GM21825 (cell line): Measurements from ENCODE around the gene DOCK2.
"Not testable (repeated sequence)": the region's sequence is repeated elsewhere in the genome, so short reads cannot be mapped to it uniquely, and the experiment has no call there.

ENCODE experiments used
- ATAC-seq: cut with Tn5 transposase; IDR thresholded peaks from one replicate; pipeline ENCODE4 v1.9.1; 2021; ENCODE audit warnings: mild to moderate bottlenecking, moderate library complexity; ENCODE audit not compliant: unreplicated experiment

Gene DOCK2

GRCh38 chr5:169922474-169922873 lies 285.4 kb downstream of the DOCK2 start:
- ATAC-seq = no peak

GRCh38 chr5:169923988-169924387 lies 286.9 kb downstream of the DOCK2 start:
- peak; percentile 64 for ATAC-seq

- ATAC-seq = no peak
These were observed 296.1 kb downstream of the DOCK2 start for GRCh38 chr5:169933127-169933526.

DNA sequence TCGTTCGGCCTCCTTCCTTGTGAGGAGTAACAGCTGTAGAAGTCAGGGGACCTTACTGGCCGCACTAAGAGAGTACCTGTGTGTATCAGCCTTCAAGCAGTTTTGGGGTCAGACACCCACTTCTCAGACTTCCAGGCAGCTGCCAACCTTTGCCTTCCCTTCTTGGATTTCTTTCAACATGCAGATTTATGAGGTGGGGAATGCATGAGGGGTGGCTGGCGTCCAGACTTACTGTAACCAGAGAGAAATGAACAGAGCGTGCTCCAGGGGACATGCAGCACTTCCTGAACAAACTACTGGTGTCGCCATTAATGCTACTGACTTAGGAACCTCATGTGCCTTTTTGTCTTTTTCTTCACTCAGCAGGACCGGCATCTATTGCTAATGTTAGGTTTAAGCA lies 296.5 kb downstream of the DOCK2 start:
- no peak for ATAC-seq

- ATAC-seq = no peak
These were observed 297.9 kb downstream of the DOCK2 start for GRCh38 chr5:169934990-169935389.

DNA sequence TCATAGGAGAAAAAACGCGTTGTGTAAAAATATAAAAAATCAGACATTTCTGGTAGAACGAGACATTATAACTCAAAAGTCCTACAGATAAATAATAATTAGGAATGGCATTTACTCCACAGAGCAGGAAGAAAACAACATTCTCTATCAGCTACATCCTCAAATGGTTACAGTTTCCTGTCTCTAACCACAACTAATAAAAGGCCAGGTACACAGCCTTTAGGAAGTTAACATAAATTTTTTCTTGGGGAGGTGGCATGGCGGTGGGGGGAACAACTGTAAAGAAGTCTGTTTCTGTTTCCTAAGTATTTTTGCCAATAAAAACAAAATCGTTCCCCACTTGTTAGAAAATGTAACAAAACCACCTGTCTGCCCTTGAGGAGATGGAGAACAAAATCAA lies 298.7 kb downstream of the DOCK2 start:
- ATAC-seq = no peak

GRCh38 chr5:169938439-169938838 lies 301.4 kb downstream of the DOCK2 start:
- ATAC-seq = no peak

DNA sequence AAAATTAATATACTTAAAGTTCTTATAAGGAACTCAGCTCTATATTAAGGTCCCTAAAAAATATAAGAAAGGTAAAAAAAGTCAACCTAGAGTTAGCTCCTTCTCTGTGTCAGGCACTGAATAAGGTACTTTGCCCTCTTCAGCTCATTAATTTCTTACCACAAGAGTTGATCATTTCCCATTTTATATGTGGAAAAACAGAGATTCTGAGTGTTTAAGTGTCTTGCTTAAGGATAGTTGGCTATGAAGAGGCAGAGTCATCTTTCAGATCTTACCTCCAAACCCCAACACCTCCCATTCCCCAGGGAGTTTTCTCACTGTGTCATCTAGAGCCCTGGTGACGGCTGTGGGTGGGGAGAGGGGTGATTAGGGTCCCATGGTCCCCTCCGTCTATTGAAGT lies 302.7 kb downstream of the DOCK2 start:
- no peak for ATAC-seq

DNA sequence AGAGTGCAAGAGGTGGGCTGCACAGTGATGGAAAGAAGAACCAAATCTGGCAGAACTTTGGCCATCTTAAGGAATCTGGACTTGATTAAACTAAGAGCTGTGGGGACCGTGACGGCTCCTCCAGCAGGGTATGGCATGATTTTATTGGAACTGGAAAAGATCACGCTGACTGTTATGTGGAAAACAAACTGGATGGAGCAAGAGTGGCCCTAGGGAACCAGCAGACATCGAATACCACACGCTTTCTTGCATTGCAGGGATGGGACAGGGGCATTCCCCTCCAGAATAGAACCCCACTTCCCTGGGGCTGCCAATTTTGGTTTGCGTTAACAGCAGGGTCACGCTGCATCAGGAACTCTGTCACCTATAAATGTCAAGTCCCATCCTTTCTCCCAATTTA lies 304.5 kb downstream of the DOCK2 start:
- ATAC-seq = no peak

- ATAC-seq = no peak
These were observed 305.1 kb downstream of the DOCK2 start for GRCh38 chr5:169942181-169942580.

DNA sequence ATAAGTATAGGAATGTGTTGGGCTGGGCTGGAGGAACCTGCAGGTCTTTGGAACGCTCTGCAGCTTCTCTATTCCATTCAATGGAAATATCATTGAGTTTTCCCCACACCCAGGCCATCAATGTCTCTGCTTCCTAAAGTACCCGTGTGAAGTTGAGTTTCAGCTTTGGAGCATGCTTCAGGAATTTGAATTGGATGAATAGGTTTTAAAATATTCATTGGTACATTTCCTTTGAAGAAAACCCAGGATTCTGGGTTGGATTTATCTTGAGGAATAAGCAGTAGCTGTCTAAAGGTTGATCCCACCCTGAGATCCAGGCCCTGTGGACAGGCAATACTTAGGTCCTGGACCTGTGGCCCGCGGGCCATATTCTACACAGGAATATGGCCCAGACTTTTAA lies 306.0 kb downstream of the DOCK2 start:
- ATAC-seq = no peak

GRCh38 chr5:169944115-169944514 lies 307.0 kb downstream of the DOCK2 start:
- ATAC-seq = no peak

DNA sequence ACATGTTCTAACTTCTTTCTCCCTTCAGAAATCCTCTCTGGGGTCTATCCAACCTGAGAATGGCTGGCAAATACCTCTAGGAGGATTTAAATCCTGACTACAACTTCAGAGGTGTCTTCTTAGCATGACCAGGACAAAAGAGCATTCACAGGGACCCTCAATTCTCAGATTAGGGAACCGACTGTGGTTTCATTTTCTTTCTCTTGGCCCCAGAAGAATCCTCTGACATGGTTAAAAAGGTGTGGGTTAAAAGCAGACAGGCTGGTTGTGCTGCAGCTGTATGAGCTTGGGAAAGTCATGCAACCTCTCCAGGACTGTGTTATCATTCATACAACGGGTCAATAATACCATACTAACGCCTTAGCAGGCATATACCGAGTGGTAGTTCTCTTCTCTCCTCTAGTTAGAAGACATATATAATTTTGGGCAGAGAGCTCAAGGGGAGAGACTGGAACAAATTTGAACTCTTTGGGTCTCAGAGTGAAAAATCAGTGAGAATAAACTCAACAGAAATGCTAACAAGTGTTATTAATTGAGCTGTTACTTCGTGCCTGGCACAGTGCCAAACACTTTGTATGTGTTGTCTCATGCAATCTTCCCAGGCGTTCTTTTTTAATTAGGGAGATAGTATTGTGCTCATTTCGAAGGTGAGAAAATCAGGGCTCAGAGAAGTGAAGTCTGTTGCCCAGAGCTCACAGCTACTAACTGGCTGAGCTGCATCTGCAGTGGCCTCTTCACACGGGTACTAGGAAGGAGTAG lies 308.0 kb downstream of the DOCK2 start:
- no peak for ATAC-seq

GRCh38 chr5:169945831-169946261 lies 308.8 kb downstream of the DOCK2 start:
- ATAC-seq = no peak

DNA sequence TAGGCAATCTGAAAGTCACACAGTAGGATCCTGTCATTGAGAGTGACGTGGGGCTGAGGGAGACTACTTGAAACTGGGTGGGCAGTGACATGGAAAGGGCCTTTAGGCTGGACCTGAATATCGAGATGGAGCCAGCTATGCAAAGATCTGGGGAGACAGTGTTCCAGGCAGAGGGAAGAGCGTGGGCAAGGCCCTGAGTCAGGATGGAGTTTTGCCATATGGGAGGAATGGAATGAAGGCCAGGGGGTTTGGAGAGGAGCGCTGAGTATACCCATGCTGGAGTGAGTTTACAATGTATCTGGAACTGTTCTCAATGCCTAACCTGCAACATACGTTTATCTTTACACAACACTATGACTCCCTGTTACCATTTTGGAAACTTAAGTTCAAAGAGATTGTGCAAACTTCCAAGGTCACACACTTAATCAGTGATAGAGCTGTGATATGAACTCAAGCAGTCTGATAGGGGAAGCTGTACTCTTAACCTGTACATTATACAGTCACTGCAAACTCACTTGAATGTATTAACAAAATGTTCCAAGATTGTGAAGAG lies 309.7 kb downstream of the DOCK2 start:
- ATAC-seq = no peak

GRCh38 chr5:169950333-169950732 lies 313.3 kb downstream of the DOCK2 start:
- ATAC-seq = no peak

DNA sequence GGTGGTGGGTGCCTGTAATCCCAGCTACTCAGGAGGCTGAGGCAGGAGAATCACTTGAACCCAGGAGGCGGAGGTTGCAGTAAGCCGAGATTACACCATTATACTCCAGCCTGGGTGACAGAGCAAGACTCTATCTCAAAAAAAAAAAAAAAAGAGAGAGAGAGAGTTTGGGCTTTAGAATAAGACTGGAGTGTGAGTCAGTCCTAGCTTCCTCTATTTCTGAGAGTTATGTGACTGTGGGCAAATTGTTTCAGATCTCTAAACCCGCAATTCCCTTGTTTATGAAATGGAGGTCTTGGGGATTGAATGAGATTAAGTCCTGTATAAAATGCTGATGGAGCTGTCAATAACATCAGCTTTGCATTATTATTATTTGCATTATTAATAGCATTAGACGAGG lies 316.1 kb downstream of the DOCK2 start:
- not testable (repeated sequence) for ATAC-seq

DNA sequence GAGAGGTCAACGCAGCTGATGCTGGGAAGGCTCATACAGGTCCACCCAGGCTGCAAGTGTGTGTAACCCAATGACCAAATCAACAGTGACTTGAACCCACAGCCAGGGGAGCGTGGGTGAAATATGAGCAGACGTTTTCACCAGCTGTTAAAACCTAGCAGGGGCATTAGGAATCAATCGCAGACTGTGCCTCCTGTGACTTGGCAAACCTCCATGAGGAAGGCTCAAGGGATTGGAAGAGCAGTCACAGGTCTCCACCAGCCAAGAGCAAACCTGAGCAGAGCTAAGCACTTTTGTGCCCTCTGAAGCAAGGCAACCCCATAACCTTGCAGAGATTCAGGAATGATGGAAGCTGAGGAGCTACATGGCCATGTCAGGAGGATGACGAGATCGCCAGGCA lies 317.7 kb downstream of the DOCK2 start:
- ATAC-seq = no peak

GRCh38 chr5:169956126-169956525 lies 319.1 kb downstream of the DOCK2 start:
- ATAC-seq = no peak

DNA sequence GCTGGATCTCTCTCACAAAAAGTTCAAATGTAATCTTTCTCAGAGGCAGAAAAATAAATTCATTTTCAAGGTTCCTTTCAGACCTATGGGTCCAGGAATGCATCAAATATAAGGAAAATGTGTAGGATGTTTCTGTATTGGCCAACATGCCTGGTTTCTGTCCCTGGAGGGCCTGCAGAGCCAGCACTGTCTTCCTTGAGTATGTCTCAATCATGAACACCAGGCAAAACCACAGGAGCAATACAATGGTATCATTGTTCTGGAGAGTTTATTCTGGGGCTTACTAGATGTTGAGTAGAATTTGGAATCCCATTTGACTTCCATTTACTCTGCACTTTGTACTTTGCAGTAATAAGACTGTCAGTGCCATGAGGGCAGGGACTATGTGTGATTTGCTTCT lies 319.7 kb downstream of the DOCK2 start:
- ATAC-seq = no peak

DNA sequence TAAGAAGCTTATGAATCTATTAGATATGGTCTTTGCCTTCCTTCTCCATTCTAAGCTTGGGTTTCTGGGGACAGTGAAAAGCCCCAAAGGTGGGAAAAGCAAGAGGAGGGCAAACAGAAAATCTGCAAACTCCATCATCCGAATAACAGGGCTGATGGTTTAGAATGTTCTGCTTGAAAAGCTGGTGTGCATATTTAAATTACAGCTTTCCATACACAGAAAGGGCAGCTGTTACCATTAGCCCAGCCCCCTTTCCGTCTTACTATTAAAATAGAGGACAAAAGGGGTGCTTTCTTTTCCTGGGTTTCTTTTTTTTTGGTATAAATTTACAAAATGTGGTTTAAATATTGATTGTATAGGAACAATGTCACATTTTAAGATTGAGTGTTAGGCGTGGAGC lies 321.2 kb downstream of the DOCK2 start:
- no peak for ATAC-seq

DNA sequence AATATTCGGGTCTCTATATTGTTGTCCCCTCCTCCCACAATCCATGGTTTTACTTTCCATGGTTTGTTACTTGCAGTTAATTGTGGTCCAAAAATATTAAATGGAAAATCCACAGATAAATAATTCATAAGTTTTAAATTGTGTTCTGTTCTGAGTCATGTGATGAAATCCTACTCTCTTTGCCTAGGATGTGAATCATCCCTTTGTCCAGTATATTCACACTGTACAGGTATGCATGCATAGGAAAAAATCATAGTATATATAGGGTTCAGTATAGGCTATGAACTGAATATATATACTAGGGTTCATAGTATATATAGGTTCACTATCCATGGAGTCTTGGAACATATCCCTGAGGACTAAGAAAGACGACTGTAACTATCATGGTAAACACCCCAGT lies 323.6 kb downstream of the DOCK2 start:
- ATAC-seq = no peak

DNA sequence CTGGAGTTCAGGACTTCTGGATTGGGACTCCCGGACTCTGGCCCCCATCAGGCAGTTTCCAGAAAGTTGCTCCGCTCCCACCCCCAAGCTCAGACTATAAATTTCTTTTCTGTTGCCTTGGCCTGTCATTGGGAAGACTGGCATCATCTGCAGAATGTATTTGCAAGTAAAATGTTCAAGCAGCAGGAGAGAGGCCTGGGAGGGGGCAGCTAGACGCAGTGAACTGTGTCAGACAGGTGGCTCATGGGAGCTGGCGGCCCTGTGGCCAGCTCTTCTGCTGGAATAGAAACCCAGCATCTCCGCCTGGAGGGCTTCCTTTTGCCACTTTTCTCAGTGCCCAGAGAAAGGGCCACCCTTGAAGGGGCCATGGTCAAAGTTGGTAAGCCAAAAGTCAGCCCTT lies 327.2 kb downstream of the DOCK2 start:
- ATAC-seq = no peak
